ENCODE data around the gene RIN1. TPM values are rescaled to one million over a fixed set of nuclear protein-coding genes. Genes with fewer than 3 reads are reported as not detected.
A peak's percentile ranks its signal among the peaks of the same experiment; 100 is the strongest.

RIN1 gene
- total and polyA plus RNA-seq, 2 of the 13 experiments (the other 11 are each of a cell fraction or from before 2014, with no cell fraction given) = 2.4 to 4.1 TPM

DNA sequence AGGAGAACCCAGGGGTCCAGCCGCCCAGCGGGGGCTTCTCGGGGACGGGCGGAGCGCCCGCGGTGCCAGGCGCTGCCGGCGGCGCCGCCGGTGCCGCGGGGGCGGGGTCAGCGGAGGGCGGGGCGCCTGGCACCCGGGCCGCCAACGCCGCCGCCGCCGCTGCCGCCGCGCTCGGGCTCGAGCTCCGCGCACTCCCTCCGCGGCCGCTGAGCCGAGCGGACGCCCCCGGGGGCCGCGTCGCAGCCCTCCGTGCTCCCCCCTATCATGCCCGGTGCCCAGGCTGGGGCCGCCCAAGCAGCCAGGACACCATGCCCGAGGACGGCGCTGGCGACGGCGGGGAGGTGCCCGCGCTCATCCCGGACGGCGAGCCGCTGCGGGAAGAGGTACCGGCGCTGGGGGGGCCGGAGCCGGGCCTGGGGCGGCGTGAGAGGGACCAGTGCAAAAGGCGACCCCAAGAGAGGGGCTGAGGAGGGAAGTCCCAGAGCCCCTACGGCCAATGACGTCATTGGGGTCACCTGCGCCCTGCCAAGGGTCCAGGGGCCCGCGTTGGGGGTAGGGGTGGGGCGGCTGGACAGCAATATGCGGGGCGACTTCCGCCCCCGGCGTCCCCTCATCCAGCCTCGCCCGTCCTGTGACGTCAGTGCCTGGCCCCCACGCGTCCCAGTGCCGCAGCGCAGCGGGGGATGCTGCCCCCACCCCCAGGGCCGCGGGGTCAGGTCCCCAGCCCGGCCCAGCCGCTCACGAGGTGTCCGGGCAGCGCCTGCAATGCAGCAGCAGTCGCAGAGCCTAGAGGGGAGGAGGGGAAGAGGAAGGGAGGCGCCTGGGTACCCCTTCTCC is 44.3 kb downstream of the RIN1 start, which contains the start of gene TMEM151A (continued):
- TF ChIP-seq, protein P1, sequence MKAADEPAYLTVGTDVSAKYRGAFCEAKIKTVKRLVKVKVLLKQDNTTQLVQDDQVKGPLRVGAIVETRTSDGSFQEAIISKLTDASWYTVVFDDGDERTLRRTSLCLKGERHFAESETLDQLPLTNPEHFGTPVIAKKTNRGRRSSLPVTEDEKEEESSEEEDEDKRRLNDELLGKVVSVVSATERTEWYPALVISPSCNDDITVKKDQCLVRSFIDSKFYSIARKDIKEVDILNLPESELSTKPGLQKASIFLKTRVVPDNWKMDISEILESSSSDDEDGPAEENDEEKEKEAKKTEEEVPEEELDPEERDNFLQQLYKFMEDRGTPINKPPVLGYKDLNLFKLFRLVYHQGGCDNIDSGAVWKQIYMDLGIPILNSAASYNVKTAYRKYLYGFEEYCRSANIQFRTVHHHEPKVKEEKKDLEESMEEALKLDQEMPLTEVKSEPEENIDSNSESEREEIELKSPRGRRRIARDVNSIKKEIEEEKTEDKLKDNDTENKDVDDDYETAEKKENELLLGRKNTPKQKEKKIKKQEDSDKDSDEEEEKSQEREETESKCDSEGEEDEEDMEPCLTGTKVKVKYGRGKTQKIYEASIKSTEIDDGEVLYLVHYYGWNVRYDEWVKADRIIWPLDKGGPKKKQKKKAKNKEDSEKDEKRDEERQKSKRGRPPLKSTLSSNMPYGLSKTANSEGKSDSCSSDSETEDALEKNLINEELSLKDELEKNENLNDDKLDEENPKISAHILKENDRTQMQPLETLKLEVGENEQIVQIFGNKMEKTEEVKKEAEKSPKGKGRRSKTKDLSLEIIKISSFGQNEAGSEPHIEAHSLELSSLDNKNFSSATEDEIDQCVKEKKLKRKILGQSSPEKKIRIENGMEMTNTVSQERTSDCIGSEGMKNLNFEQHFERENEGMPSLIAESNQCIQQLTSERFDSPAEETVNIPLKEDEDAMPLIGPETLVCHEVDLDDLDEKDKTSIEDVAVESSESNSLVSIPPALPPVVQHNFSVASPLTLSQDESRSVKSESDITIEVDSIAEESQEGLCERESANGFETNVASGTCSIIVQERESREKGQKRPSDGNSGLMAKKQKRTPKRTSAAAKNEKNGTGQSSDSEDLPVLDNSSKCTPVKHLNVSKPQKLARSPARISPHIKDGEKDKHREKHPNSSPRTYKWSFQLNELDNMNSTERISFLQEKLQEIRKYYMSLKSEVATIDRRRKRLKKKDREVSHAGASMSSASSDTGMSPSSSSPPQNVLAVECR (CRISPR knock-in tag; IDR thresholded peaks at IDR 0.05; ENCODE audit: borderline replicate concordance) = peak; percentile 28; the same call in 1 of the 2 replicates
- TF ChIP-seq KDM2A (CRISPR knock-in tag; IDR thresholded peaks at IDR 0.05; ENCODE audit: borderline replicate concordance, low read depth) (peak; percentile 1; the same call in 1 of the 2 replicates), CREB1 (IDR thresholded peaks at IDR 0.05) (peak; percentile 93), CREB1 (CRISPR knock-in tag; IDR thresholded peaks at IDR 0.05) (no peak)

DNA sequence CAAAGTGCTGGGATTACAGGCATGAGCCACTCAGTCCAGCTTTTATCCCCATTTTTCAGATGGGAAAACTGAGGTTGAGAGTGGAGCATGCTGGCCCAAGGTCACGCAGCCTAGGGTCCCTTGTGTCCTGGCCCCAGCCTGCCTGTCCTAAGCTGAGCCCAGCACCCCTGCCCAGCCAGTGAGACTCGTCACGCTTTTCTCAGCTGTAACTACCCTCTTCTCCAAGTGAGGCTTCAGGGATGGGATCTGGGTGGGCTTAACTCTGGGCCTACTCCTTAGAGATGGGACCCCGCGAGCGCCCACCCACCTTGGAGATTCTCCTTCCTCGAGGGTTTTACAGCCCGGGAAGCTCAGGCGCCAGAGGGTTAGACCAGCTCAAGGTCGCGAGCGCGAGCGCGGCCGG is 44.9 kb downstream of the RIN1 start:
- Histone ChIP-seq H3K27me3 (ENCODE audit: control insufficient read depth in 1 of 2, insufficient read depth in 2 of 2, low read length in 2 of 2) (peaks cover 3 to 27% of the 10 kb centered on the region in 2 experiments; a peak in 4 of 5 replicates), H3K4me1 (ENCODE audit: insufficient read depth, low read length) (peaks cover 54% of the 10 kb centered on the region), H3K27ac (ENCODE audit: extremely low read length, insufficient read depth, low read length) (no peak overlapping the region), H2AFZ (ENCODE audit: low read length) (no peak overlapping the region), H3K9me3 (ENCODE audit: low read length) (no peaks in the 10 kb centered on the region), H4K20me1 (ENCODE audit: insufficient read depth, low read length) (no peaks in the 10 kb centered on the region), H3K79me2 (ENCODE audit: insufficient read depth, low read length) (peaks cover 22% of the 10 kb centered on the region), H3K4me3 (replicated peaks in 1 of 3; ENCODE audit: insufficient read depth in 1 of 3, low read depth in 2 of 3, low read length in 3 of 3) (peak overlapping the region; percentile 37 to 70 (median 56); a peak in 5 of 6 replicates), H3K4me2 (ENCODE audit: low read depth, low read length) (peak overlapping the region; percentile 74), H3K36me3 (replicated peaks in 1 of 2; ENCODE audit: control insufficient read depth in 1 of 2, insufficient read depth in 2 of 2, low read length in 2 of 2) (peaks cover 0 to 9% of the 10 kb centered on the region in 2 experiments; a peak in 2 of 5 replicates), H3K9ac (ENCODE audit: insufficient read depth, low read depth, low read length) (no peak overlapping the region)
- FAIRE-seq (no peak), DNase-seq (ENCODE audit: low spot score) (no peak), ATAC-seq (no peak)
- POLR2A ChIA-PET = interaction anchor here (1.1 to 1.4 kb wide), 2 partner anchors 21 to 60 kb away, joined by 3 to 21 read pairs; no protein-coding TSS in a partner anchor
- intact Hi-C loops (cut with micrococcal nuclease; ENCODE audit: unreplicated experiment) = no loop called here
- 33% methylated on average over 6 of the region's 16 CpGs for WGBS (ENCODE audit: low lambda C conversion rate)
- in situ Hi-C loops (cut with HindIII; ENCODE audit: extremely low pct_ligation_motif_present, low pct_unique_long_range_greater_than_20kb) = loop anchor here (5.0 kb wide), 1 partner anchor 36 kb away; no protein-coding TSS in a partner anchor
- BruUV-seq (replicated peaks) = no TSS peak
- CTCF ChIA-PET (ENCODE audit: low intra/inter-chr PET ratio, low total read pairs) = no interaction called here
- TF ChIP-seq KDM2A (CRISPR knock-in tag; IDR thresholded peaks at IDR 0.05; ENCODE audit: borderline replicate concordance, low read depth) (peak; percentile 19; the same call in 1 of the 2 replicates), ZMYM3 (CRISPR knock-in tag; IDR thresholded peaks at IDR 0.05) (peak; percentile 84), CHD4 (IDR thresholded peaks at IDR 0.05; ENCODE audit: borderline replicate concordance, low read length) (peak; percentile 61; the same call in 1 of the 2 replicates), ZBTB7A (CRISPR knock-in tag; IDR thresholded peaks at IDR 0.05) (0 out of 2 replicates have a peak, but pooled peaks have one; percentile 31), KDM1A (CRISPR knock-in tag; IDR thresholded peaks at IDR 0.05) (peak; percentile 65; the same call in 1 of the 2 replicates), TBX2 (CRISPR knock-in tag; IDR thresholded peaks at IDR 0.05; ENCODE audit: borderline replicate concordance) (no peak), ADNP (CRISPR knock-in tag; IDR thresholded peaks at IDR 0.05) (peak; percentile 58; the same call in 1 of the 2 replicates), ZNF629 (CRISPR knock-in tag; conservative IDR thresholded peaks at IDR 0.05) (peak; percentile 96)
- TF ChIP-seq, protein P2, sequence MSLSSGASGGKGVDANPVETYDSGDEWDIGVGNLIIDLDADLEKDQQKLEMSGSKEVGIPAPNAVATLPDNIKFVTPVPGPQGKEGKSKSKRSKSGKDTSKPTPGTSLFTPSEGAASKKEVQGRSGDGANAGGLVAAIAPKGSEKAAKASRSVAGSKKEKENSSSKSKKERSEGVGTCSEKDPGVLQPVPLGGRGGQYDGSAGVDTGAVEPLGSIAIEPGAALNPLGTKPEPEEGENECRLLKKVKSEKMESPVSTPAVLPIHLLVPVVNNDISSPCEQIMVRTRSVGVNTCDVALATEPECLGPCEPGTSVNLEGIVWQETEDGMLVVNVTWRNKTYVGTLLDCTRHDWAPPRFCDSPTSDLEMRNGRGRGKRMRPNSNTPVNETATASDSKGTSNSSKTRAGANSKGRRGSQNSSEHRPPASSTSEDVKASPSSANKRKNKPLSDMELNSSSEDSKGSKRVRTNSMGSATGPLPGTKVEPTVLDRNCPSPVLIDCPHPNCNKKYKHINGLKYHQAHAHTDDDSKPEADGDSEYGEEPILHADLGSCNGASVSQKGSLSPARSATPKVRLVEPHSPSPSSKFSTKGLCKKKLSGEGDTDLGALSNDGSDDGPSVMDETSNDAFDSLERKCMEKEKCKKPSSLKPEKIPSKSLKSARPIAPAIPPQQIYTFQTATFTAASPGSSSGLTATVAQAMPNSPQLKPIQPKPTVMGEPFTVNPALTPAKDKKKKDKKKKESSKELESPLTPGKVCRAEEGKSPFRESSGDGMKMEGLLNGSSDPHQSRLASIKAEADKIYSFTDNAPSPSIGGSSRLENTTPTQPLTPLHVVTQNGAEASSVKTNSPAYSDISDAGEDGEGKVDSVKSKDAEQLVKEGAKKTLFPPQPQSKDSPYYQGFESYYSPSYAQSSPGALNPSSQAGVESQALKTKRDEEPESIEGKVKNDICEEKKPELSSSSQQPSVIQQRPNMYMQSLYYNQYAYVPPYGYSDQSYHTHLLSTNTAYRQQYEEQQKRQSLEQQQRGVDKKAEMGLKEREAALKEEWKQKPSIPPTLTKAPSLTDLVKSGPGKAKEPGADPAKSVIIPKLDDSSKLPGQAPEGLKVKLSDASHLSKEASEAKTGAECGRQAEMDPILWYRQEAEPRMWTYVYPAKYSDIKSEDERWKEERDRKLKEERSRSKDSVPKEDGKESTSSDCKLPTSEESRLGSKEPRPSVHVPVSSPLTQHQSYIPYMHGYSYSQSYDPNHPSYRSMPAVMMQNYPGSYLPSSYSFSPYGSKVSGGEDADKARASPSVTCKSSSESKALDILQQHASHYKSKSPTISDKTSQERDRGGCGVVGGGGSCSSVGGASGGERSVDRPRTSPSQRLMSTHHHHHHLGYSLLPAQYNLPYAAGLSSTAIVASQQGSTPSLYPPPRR (CRISPR knock-in tag; IDR thresholded peaks at IDR 0.05; ENCODE audit: borderline replicate concordance) = no peak

All from HepG2 (cell line).